T47D (cell line): Measurements from ENCODE around the gene ABCB7.
"Not testable (repeated sequence)": the region's sequence is repeated elsewhere in the genome, so short reads cannot be mapped to it uniquely, and the experiment has no call there.

ENCODE experiments used
- DNase-seq, 2 experiments: peaks; one replicate each; pipeline versions ENCODE4 v3.0.0 to v3.0.0-alpha.2; 2011 to 2012; ENCODE audit warnings: low read depth in 1 of 2, low spot score in 1 of 2
- JUND ChIP-seq: IDR thresholded peaks from 2 replicates; pipeline ENCODE4 v1.6.1; 2012; ENCODE audit warnings: low read depth
- in situ Hi-C: cut with HindIII; loops from 2 replicates; pipeline ENCODE4 v1.10.0; 2016; ENCODE audit warnings: low sequenced_read_pairs, low pct_unique_long_range_greater_than_20kb

ABCB7 gene

DNA sequence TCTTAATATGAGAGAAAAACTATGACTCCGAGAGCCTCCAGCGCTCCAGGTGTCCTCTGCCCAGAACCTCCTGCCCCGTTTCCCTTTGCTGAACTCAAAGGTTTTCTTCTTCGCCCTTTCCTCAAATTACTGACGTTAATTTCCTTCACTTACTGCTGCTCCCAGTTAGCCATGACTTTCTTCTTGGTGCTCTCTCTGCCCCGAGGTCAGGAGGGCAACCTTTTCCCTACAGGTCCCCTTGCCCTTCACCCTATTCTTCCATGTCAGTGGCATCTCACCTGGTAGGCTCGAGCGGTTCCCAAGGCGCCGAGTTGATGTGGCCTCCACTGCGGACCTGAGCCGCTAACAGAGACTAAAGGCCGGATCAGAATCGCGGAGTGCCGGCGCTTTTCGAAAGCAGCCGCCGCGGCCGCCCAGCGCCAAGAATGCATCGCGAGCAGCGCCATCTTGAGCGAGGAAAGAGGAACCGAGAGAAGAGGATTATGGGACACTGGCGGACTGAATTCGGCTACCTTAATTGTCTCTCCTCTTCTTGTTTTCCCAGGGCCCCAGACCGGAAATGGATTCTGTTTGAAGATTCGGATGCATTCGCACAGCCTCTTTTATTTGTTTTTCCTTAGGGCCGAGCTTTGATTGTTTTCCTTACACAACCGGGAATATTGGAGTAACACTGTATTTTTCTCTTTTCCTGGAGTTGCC, at the start of gene ABCB7:
TSS of gene ABCB7 (minus strand) at position 457 of the 699 bp plus-strand sequence. CDS start at position 446, 11 bp downstream.
- no peak for TF ChIP-seq JUND
- in situ Hi-C loops, result no loop called here
- peak; percentile 11 to 74 for DNase-seq

DNA sequence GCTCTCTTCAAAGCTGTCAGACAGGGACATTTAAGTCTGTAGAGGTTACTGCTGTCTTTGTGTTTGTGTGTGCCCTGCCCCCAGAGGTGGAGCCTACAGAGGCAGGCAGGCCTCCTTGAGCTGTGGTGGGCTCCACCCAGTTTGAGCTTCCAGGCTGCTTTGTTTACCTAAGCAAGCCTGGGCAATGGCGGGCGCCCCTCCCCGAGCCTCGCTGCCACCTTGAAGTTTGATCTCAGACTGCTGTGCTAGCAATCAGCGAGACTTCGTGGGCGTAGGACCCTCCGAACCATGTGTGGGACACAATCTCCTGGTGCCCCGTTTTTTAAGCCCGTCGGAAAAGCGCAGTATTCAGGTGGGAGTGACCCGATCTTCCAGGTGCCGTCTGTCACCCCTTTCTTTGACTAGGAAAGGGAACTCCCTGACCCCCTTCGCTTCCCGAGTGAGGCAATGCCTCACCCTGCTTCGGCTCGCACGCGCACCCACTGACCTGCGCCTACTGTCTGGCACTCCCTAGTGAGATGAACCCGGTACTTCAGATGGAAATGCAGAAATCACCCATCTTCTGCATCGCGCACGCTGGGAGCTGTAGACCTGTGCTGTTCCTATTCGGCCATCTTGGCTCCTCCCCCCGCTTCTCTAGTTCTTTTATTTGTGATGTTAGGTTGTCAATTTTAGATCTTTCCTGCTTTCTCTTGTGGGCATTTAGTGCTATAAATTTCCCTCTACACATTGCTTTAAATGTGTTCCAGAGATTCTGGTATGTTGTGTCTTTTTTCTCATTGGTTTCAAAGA, 32.5 kb upstream of the ABCB7 start:
- peak in 1 of 2 experiments; percentile 15 for DNase-seq
- in situ Hi-C loops, result not testable (repeated sequence)

DNA sequence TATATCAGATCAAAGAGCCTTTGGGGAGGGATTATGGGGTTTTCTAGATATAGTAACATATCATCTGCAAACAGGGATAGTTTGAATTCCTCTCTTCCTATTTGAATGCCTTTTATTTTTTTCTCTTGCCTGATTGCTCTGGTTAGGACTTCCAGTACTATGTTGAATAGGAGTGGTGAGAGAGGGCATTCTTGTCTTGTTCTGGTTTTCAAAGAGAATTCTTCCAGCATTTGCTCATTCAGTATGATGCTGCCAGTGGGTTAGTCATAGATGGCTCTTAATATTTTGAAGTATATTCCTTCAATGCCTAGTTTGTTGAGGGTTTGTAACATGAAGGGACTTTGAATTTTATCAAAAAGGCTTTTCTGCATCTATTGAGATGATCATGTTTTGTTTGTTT, 25.6 kb upstream of the ABCB7 start:
- DNase-seq, result no peak
- TF ChIP-seq JUND, result no peak
- in situ Hi-C loops, result no loop called here

DNA sequence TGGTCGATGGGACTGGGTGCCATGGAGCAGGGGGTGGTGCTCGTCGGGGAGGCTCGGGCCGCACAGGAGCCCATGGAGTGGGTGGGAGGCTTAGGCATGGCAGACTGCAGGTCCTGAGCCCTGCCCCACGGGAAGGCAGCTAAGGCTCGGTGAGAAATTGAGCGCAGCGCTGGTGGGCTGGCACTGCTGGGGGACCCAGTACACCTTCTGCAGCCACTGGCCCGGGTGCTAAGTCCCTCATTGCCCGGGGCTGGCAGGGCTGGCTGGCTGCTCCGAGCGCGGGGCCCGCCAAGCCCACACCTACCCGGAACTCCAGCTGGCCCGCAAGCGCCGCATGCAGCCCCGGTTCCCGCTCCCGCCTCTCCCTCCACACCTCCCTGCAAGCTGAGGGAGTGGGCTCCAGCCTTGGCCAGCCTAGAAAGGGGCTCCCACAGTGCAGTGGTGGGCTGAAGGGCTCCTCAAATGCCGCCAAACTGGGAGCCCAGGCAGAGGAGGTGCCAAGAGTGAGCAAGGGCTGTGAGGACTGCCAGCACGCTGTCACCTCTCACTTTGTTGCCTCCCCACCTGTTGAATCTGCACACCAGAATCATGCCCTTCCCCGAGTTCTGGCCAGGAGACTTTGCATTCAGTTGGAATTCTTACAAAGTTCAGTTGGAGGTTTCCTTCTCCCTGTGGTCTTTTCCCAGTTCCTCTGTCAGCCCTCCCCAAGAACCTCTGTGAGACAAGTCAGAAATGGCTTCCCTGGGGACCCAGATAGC, 23.6 kb upstream of the ABCB7 start:
- in situ Hi-C loops, DNase-seq: not testable (repeated sequence)

DNA sequence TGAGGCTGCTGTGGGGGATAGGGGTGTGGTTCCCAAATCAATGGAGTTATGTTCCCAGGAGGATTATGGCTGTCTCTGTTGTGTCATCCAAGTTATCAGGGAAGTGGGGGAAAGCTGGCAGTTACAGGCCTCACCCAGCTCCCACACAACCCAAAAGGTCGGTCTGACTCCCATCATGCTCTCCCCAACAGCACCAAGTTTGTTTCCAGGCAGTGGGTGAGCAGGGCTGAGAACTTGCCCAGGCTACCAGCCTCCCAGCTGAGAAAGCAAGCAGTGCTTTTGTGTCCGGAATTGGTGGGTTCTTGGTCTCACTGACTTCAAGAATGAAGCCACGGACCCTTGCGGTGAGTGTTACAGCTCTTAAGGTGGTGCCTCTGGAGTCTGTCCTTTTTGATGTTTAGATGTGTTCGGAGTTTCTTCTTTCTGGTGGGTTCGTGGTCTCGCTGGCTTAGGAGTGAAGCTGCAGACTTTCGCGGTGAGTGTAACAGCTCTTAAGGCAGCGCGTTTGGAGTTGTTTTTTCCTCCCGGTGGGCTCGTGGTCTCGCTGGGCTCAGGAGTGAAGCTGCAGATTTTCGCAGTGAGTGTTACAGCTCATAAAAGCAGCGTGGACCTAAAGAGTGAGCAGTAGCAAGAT, 16.3 kb upstream of the ABCB7 start:
- DNase-seq, in situ Hi-C loops: not testable (repeated sequence)

DNA sequence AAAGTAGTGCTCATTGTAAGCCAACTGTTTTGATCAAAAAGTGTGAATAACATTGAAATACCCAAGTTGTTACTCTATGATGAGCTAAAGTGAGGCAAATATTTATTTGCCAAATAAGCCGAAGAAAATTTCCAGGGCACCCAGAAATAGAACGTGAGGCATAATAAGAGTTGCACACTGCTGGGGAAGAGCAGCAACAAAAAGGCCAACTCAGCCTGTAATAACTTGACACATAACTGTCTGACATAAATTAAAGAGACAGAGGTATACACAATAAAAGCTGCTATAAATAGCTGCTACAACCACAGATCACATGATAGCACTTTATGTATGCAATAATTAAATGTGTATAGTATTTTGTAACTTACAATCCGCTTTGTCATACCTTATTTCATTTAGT, 2.0 kb upstream of the ABCB7 start:
- TF ChIP-seq JUND, result no peak
- in situ Hi-C loops, result no loop called here
- no peak for DNase-seq

DNA sequence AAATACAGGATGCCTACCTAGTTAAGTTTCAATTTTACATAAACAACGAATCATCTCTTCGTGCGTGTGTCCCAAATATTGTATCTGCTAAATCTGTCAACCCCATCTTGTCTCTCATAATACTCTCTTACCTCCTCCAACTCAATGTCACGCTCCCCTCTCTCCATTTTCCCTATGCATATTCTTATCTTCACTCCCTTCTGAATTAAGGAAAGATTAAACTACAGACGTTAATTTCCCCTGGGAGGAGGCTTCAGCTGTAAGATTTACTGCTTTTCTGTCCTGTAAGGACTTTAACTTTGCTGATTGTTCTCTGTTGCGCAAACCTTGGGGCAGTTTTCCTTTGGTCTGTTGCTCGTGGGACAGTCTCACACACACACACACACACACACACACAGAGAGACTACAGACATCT, 455 bp upstream of the ABCB7 start:
- DNase-seq, result no peak
- in situ Hi-C loops, result no loop called here
- TF ChIP-seq JUND, result no peak

DNA sequence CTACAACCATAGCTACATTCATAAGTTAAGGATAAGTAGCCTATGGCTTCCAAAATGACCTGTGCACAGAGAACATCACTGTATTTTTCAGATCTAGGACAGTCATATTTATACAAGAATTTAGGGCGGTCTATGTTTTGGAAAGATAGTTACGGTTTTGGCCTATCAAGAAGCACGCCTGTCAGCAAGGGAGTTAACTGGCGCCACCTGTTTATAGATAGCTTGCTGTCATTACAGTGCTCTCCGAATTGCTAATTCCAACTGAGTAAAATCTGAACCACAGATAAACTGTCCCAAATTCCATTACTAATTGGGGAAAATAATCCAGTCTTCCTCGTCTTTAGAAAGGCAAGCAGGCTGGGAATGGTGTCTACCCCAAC, 646 bp downstream of the ABCB7 start:
- TF ChIP-seq JUND, result no peak
- in situ Hi-C loops, result no loop called here
- DNase-seq, result peak in 1 of 2 experiments; percentile 0

DNA sequence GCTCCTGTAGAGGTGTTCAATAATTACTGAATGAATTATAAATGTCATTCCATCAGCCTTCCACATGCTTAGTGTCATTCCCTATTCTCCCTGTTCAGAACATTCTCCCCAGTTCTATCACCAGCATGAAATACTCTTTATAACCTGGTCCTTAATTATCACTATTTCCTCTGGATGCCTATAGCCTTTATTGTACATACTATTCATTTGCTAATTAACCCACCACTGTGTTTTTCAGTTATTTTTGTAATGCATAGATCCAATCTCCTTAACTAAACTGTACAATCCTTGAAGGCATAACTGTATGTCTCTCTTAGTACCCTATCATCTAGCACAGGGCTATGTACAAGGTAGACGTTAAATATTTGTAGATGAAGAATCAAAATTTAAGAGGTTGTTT, 1.2 kb downstream of the ABCB7 start:
- no peak for DNase-seq
- TF ChIP-seq JUND, result no peak
- in situ Hi-C loops, result no loop called here

DNA sequence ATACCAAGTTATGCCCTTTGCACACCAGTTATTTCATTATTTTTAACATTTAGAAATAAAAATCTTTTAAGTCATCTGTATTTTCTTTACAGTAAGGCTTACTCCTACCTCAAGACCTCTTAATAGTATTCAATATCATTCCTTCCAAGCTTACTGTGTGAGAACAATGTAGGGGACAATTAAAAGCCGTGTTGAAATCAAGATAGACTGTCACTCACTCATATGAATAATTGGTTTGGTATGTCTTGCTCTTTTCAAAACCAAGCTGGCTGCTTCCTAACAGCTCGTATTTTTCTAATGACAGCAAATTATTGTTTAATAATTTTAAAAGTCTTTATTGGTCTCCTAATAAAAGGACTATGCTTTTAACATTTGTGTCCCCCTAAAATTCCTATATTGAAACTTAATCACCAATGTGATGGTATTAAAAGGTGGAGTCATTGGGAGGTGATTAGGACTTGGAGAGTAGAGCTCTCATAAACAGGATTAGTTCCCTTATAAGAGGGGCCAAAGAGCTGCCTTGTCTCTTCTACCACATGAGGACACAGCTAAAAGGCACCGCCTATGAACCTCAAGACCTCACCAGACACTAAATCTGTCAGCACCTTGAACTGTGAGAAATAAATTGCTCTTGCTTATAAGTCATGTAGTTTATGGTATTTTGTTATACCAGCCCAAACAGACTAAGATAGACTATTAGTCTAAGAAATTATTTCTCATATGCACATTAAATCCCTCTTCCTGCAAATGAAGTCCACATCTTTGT, 4.1 kb downstream of the ABCB7 start:
- no peak for DNase-seq
- in situ Hi-C loops, result no loop called here
- TF ChIP-seq JUND, result no peak

DNA sequence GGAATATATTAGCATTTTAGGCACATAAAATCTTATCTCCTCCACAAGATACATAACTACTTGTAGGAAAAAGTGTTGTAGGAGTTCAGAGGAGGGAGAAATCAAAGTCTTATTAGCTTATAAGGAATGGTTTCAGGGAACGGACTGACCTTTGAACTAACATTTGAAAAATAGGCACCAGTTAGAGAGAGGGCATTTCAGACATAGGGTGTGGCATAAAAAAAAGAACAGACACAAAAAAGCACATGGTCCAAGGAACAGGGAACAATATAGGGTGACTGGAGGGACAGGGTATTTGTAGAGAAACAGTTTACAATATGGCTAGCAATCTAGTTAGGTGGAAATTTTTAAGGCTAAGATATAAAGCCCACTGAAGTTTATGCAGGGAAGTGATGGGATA, 6.4 kb downstream of the ABCB7 start:
- in situ Hi-C loops, result no loop called here
- no peak for DNase-seq
- no peak for TF ChIP-seq JUND

DNA sequence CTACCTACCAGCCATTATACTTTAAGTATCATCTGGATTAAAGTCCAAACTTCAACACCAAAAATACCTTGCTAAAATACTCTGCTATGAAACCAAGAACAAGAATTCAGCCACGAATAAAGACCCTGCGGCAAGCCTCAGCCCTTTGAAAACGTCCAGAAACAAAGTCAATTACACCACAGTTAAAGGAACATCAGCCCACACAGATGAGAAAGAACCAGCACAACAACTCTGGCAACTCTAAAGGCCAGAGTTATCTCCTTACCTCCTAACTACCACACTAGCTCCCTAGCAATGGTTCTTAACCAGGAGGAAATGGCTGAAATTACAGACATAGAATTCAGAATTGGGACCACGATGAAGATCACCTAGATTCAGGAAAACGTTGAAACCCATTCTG, 23.4 kb downstream of the ABCB7 start:
- no peak for TF ChIP-seq JUND
- in situ Hi-C loops, result no loop called here
- no peak for DNase-seq
